DMS114 treated with DMSO at 0.1 percent for 48 hours (cell line): ENCODE measurements around the gene PRKN.
A peak's percentile ranks its signal among the peaks of the same experiment; 100 is the strongest.

Source experiments
- DNase-seq: peaks from one replicate; lab custom pipeline; 2025; ENCODE audit not compliant: unreplicated experiment; lab: John Stamatoyannopoulos, UW

Gene PRKN

DNA sequence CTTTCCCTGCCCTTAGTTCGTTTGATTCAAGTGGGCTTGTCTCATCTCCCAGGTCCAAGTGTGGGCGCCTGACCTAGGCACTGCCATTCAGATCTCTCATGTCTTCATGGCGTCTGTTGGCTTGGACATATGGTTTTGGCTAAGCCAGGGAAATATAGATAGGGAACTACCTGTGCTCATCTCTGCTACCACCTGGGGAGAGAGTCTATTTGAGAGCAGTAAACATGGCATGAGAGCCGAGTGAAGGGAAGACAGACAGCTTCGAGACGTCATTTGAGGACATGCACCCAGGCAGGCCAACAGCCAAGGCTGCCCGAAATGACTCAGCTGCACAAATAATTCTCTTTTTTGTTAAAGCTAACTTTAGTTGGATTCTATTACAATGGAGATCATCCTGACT, 1083.0 kb downstream of the PRKN start:
- no peak for DNase-seq

- no peak for DNase-seq
These were observed 1086.4 kb downstream of the PRKN start for GRCh38 chr6:161641175-161641574.

GRCh38 chr6:161639772-161640171, 1087.8 kb downstream of the PRKN start:
- no peak for DNase-seq

DNA sequence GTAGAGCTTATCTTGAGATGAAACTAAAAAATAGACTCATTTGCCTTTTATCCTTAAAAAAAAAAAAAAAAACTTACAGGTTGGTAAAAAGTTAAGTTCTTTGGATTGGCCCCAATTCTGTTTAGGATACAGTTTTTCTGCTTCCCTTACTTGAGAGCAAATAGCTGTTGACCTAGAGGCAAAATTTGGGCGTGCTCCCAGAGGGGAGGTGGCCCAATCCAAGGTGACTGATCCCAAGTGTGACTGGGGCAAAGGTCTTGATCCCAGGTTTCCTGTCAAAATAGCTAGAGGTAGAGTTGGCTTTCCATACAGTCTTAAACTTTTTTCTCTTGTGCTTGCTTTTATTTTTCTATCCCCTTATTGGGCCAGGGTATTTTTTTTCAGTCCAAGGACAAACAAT, 1089.9 kb downstream of the PRKN start:
- no peak for DNase-seq

DNA sequence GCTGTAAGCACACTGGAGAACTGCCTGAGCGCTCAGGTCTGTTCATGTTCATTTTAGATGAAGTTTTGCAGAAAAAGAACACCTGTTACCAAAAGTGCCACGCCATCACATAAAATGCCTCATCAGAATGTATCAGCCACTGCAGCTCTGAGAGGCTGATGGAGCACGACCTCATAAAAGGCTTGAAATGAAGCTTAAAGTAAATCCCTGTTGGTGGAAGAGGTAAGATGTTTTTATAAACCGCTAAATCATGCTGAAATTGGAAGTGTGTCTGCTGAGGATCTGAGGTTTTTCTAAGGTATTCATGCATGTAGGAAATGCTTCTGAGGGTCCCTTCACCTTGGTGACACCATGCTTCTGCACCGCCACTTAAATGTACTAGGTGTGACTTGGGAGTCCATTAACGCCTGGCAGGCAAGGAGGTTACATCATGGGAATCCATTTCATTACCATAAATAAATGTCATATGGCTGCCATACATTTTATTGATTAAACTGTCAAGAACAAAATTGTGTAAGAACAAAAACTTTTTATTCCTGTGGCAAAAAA, 1090.6 kb downstream of the PRKN start:
- DNase-seq: no peak

- no peak for DNase-seq
These were observed 1091.6 kb downstream of the PRKN start for GRCh38 chr6:161635975-161636374.

- no peak for DNase-seq
These were observed 1092.7 kb downstream of the PRKN start for GRCh38 chr6:161634916-161635315.

GRCh38 chr6:161631676-161632194, 1095.8 kb downstream of the PRKN start:
- no peak for DNase-seq

GRCh38 chr6:161630674-161631073, 1096.9 kb downstream of the PRKN start:
- DNase-seq: no peak

DNA sequence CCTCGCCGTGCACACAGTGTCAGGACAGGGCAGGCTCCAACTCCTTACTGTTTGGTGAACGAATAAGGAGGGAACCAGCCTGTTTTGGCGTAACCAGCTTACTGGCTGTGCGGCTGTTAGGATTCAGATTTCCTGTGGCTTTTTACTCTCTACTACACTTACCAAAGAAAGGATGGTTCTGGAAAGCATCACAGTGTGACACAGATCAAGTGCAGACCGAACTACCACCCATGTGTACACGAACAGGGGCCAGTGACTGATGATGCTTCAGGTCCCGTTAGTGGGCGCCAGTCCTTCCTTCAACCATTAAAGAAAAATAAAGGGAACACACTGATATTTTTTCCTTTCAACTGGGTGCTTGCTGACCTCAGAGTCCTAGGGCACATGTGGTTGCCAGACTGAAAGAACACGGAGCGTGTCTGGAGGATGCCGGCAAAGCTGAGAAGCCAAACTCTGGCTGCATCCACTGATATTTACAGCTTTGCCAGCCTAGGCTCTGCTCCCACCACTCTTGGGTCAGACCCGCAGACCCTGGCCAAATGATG, 1101.4 kb downstream of the PRKN start:
- no peak for DNase-seq

GRCh38 chr6:161624111-161624510, 1103.5 kb downstream of the PRKN start:
- no peak for DNase-seq

DNA sequence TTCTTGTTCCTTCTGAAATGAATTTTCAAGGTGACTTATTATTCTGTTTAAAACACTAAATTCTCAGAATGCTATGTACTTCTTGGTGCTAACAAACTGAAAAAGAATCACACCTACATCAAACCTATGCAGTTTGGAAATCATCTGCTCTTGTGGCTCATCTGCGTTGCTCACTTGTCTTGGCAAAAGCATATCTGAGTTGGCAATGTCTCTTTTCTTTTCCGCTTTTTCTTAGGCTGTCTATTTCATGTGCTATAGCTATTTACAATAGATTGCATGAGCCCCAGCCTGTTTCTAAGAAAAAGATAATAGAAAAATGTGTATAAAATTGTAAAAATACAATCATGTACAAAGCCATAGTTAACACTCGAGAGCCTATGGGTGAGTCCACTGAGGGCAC, 1104.8 kb downstream of the PRKN start:
- DNase-seq: no peak

DNA sequence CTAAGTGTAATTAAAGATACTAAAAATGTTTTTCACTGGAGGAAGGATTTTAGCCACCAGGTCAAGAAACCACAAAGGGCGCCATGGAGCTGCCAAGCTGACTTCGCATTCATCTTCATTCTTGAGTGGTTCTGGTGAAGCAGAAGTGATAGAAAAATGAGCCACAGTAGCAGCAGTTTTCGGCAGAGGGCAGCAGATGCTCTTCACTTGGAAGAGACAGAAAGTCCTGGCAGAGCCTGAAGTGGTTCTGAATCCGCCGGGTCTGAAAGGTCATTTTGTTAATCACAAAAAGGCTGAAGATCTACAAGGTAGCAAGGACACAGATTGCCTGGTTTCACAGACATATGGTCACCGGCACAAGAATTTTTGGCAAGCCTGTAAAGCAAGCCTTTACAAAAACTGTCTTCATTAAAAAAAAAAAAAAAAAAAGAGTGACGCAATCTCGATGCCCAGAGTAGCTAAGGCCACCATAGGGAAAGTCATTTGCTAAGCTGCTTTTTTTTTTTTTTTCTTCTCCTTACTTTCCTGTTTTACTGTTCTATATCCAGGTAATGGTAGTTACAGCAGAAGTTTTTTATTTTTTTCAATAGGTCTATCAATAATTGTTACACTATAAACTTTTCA, 1108.6 kb downstream of the PRKN start:
- DNase-seq: peak; percentile 50

DNA sequence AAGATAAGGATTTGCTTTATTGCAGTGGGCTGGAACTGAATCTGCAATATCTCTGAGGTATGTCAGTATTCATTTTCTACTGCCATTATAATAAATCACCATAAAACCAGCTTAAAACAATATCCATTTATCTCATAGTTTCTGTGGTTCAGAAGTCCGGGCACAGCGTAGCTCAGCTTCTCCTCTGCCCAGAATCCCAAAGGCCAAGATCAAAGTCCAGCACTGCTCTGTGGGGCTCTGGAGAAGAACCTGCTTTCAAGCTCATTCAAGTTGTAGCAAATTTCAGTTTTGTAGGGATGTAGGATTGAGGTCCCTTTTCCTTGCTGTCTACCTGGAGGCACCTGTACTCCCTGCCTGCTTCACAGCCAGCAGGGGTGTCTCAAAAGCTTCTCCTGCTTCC, 1113.9 kb downstream of the PRKN start:
- no peak for DNase-seq

- no peak for DNase-seq
These were observed 1118.8 kb downstream of the PRKN start for GRCh38 chr6:161608771-161609170.

- DNase-seq: no peak
These were observed 1119.8 kb downstream of the PRKN start for GRCh38 chr6:161607696-161608297.

- no peak for DNase-seq
These were observed 1125.2 kb downstream of the PRKN start for GRCh38 chr6:161602359-161602758.

GRCh38 chr6:161598896-161599295, 1128.7 kb downstream of the PRKN start:
- no peak for DNase-seq

DNA sequence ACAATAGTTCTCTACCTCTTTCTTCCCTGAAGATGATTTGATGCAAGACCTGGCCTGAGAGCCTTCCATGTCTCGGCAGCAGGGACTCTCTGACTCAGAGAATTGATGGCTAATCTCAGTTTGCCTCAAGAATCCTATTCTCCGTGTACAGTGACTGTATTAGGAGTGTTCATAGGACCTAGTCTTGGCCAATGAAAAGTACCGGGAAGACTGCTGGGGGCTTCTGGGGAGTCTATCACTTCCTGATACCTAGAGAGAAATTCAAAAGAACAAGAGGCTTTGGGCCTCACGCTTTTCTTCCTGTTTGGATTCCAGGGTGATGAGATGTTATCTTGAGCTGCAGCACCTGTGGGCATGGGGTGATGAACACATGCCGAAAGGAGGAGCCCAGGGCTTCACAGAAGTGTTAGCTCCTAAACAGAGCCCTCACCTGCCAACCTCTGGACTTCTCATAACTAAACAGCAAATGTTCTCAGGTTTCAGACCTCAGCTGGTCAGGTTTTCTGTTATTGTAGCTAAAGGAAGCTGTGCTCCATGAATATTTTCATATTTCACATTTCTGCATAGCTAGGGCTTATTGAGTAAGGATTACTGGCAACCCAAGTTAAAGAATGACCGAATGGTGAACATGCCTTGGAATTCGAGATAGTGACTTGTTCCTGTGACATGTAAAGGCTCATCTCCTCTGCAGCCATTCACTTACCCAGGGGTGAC, 1130.6 kb downstream of the PRKN start:
- no peak for DNase-seq

- no peak for DNase-seq
These were observed 1133.2 kb downstream of the PRKN start for GRCh38 chr6:161594412-161594811.

GRCh38 chr6:161590961-161591627, 1136.5 kb downstream of the PRKN start:
- DNase-seq: no peak
